NCI-H82 treated with DMSO at 0.1 percent for 48 hours (cell line): Measurements from ENCODE around the gene LRRC4B.

Experiments
- DNase-seq: peaks from one replicate; lab custom pipeline; 2025; ENCODE audit not compliant: unreplicated experiment; lab: John Stamatoyannopoulos, UW

Gene LRRC4B

DNA sequence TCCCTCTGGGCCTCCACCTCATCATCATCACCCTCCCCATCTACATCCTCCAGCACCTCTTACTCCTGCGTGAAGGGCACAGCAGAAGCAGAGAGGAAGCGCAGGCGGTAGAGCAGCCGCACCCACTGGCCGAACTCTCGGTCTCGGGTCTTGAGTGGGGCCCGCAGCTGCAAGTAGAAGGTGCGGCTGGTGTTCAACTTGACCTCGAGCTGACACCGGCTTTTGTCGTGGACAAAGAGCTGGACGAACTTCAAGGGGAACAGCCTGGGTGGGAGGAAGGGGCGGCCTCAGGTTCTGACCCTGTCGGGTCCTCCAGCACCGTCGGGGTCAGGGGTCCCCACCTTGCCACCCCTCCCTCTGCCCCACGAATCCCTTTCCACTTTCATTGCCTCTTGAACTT lies 100.7 kb downstream of the LRRC4B start:
- no peak for DNase-seq
